Peyer's patch (tissue), 4 donors: Measurements from ENCODE around the gene PDGFC. TPM values are rescaled to one million over a fixed set of nuclear protein-coding genes. Genes with fewer than 3 reads are reported as not detected.

Experiments
- DNase-seq, 3 donors: peaks; one replicate each; pipeline ENCODE4 v3.0.0-alpha.2; 2017 to 2019
- H3K27ac ChIP-seq, 4 donors: fragments of 200-600 bp; sonication (generic); one replicate each; pipeline ENCODE4 v1.5.1; 2016 to 2019
- H3K27me3 ChIP-seq, 2 donors: fragments of 200-600 bp; sonication (generic); one replicate each; pipeline ENCODE4 v1.5.1; 2019
- H3K36me3 ChIP-seq, 3 donors: fragments of 200-600 bp; sonication (generic); one replicate each; pipeline ENCODE4 v1.5.1; 2016 to 2019
- H3K4me1 ChIP-seq, 4 donors: fragments of 200-600 bp; sonication (generic); one replicate each; pipeline ENCODE4 v1.5.1; 2016 to 2019
- H3K4me3 ChIP-seq, 4 donors: fragments of 200-600 bp; sonication (generic); 1 replicate in 3 of 4; 2 replicates in 1 of 4; pipeline ENCODE4 v1.5.1; 2016 to 2019; ENCODE audit warnings: mild to moderate bottlenecking in 1 of 4
- H3K9me3 ChIP-seq, 4 donors: fragments of 200-600 bp; sonication (generic); one replicate each; pipeline ENCODE4 v1.5.1; 2016 to 2019; ENCODE audit warnings: mild to moderate bottlenecking in 1 of 4
- CTCF ChIP-seq, 6 experiments: fragments of 450-650 bp in 4 of 6; fragments of 200-600 bp in 2 of 6; sonication (generic) in 1 of 6; IDR thresholded peaks; one replicate each; pipeline ENCODE4 v1.5.1; 2017 to 2019; ENCODE audit warnings: antibody characterized with exemption in 6 of 6, mild to moderate bottlenecking in 3 of 6, moderate library complexity in 1 of 6
- POLR2A ChIP-seq, 2 donors: fragments of 450-650 bp; IDR thresholded peaks; one replicate each; pipeline ENCODE4 v1.5.1; 2017; ENCODE audit warnings: antibody characterized with exemption in 2 of 2, mild to moderate bottlenecking in 2 of 2, moderate library complexity in 2 of 2
- total RNA-seq, 4 donors: library from RNA; depleted of rRNA; stranded (reverse); fragments of >200 nt; gene quantifications; one replicate each; pipeline ENCODE4 v1.1.0, GENCODE V29; 2016

The PDGFC gene
- total RNA-seq, 4 donors from 2014 or later: 4.4 to 17.3 (median 11.5) TPM

- Histone ChIP-seq H3K4me3 (no peak overlapping the region), H3K27me3 (no peaks in the 10 kb centered on the region), H3K36me3 (no peaks in the 10 kb centered on the region), H3K4me1 (peaks cover 0 to 5% (median 0%) of the 10 kb centered on the region in 4 donors), H3K9me3 (no peaks in the 10 kb centered on the region), H3K27ac (no peak overlapping the region)
- TF ChIP-seq CTCF (IDR thresholded peaks at IDR 0.05) (no peak), POLR2A (IDR thresholded peaks at IDR 0.05) (no peak)
- no peak for DNase-seq
Observed at GRCh38 chr4:156770140-156770539, 201.5 kb downstream of the PDGFC start.

DNA sequence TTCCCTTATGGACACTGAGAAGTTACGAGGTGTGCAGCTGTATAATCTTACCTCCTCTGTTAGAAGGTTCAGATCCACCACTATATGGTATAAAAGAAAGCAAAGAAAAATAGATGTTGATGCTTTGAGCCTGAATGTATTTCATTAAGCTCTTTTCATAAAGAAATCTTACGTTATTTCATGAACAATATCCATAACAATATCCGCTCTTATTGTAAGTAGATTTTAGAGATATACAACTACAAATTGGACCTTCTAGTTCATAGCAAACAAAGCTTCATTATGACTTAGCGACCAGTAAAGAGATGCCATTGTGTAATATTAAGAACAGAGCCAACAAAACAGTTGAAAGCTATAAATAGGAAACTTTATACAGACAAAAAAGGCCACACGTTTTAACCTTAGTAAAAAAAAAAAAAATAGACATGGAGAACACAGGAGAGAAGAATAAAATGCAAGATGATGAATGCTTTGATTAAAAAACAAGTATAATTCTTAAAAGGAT, 203.6 kb downstream of the PDGFC start:
- Histone ChIP-seq H3K4me1 (peaks cover 0 to 5% (median 0%) of the 10 kb centered on the region in 4 donors), H3K9me3 (no peaks in the 10 kb centered on the region), H3K36me3 (no peaks in the 10 kb centered on the region), H3K27ac (no peak overlapping the region), H3K27me3 (no peaks in the 10 kb centered on the region), H3K4me3 (no peak overlapping the region)
- TF ChIP-seq CTCF (IDR thresholded peaks at IDR 0.05): no peak
- no peak for TF ChIP-seq POLR2A (IDR thresholded peaks at IDR 0.05)
- no peak for DNase-seq

GRCh38 chr4:156766846-156767245, 204.8 kb downstream of the PDGFC start:
- no peak for TF ChIP-seq CTCF (IDR thresholded peaks at IDR 0.05)
- no peak for TF ChIP-seq POLR2A (IDR thresholded peaks at IDR 0.05)
- no peaks in the 10 kb centered on the region for H3K9me3 ChIP-seq
- H3K27me3 ChIP-seq: no peaks in the 10 kb centered on the region
- DNase-seq: no peak
- peaks cover 0 to 5% (median 0%) of the 10 kb centered on the region in 4 donors for H3K4me1 ChIP-seq
- H3K27ac ChIP-seq: no peak overlapping the region
- no peak overlapping the region for H3K4me3 ChIP-seq
- no peaks in the 10 kb centered on the region for H3K36me3 ChIP-seq

DNA sequence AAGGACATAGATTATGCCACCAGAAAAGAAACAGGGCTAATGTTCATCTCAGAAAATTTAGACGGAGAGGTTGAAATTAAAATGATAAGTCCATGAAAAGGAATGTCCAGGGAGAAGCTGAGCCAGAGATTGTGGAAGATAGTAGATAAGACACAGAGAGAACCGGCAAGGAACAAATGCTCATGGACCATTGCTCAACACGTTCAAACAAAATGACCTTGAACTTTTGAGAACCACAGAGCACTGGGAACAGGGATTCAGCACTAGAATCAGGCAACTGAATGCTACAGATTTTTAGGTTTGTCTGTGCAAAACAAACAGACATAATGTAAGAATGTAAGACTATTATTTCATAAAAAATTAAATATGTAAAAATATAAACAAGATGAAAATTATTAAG, 206.3 kb downstream of the PDGFC start:
- DNase-seq: no peak
- no peaks in the 10 kb centered on the region for H3K27me3 ChIP-seq
- no peak overlapping the region for H3K27ac ChIP-seq
- no peaks in the 10 kb centered on the region for H3K4me1 ChIP-seq
- no peak for TF ChIP-seq CTCF (IDR thresholded peaks at IDR 0.05)
- TF ChIP-seq POLR2A (IDR thresholded peaks at IDR 0.05): no peak
- no peaks in the 10 kb centered on the region for H3K9me3 ChIP-seq
- H3K4me3 ChIP-seq: no peak overlapping the region
- no peaks in the 10 kb centered on the region for H3K36me3 ChIP-seq

- Histone ChIP-seq H3K4me3 (no peak overlapping the region), H3K36me3 (no peaks in the 10 kb centered on the region), H3K27ac (no peak overlapping the region), H3K9me3 (no peaks in the 10 kb centered on the region), H3K27me3 (no peaks in the 10 kb centered on the region), H3K4me1 (no peaks in the 10 kb centered on the region)
- TF ChIP-seq CTCF (IDR thresholded peaks at IDR 0.05) (no peak), POLR2A (IDR thresholded peaks at IDR 0.05) (no peak)
- no peak for DNase-seq
Observed at GRCh38 chr4:156764846-156765245, 206.8 kb downstream of the PDGFC start.

GRCh38 chr4:156764145-156764544, 207.5 kb downstream of the PDGFC start:
- no peaks in the 10 kb centered on the region for H3K27me3 ChIP-seq
- H3K4me3 ChIP-seq: no peak overlapping the region
- H3K4me1 ChIP-seq: no peaks in the 10 kb centered on the region
- H3K9me3 ChIP-seq: no peaks in the 10 kb centered on the region
- no peak overlapping the region for H3K27ac ChIP-seq
- no peak for DNase-seq
- H3K36me3 ChIP-seq: no peaks in the 10 kb centered on the region
- TF ChIP-seq POLR2A (IDR thresholded peaks at IDR 0.05) (no peak), CTCF (IDR thresholded peaks at IDR 0.05) (no peak)
